HG03432 (cell line): Measurements from ENCODE around the gene GPR141.

ENCODE experiments used
- ATAC-seq: cut with Tn5 transposase; IDR thresholded peaks from one replicate; pipeline ENCODE4 v1.9.1; 2021; ENCODE audit warnings: mild to moderate bottlenecking, moderate library complexity; ENCODE audit not compliant: unreplicated experiment

GPR141 gene

DNA sequence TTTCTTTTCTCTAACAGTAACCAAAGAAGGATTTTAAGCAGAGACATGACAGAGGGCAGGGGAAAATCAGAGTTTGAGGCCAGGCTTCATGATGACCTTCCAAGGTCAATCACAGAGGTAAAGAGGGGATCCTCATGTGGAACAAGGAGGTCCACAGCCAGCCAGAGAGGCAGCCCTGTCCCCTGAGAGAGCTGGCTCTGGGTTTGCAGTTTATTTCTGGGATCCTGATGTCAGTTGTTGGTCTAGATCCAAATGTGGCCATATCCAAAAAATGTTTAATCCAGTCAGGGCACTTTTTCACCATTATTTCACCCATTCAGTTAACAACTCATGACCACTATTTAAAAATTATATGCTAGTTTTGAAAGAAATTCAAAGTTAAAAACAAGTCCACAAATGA, 45.6 kb downstream of the GPR141 start:
- no peak for ATAC-seq

GRCh38 chr7:37730501-37730900, 46.9 kb downstream of the GPR141 start:
- ATAC-seq: no peak

GRCh38 chr7:37732253-37732652, 48.7 kb downstream of the GPR141 start:
- peak; percentile 68 for ATAC-seq

DNA sequence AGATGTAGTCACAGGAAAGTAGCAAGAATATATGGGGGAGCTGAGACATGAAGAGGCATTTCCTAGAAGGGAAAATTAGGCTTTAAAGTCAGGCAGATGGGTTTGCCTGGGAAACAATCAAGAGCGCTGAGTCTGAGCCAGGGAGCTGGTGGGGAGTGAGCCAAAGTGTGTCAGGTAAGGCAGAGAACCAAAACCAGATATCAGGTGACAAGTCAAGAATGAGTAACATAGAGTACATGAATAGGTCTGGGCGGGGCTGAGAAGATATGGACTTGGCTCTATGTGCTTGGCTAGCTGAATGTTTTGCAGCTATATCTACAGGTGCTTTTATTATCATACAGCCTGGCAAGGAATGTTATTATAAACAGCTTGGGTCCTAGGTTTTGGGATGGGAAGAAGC, 49.3 kb downstream of the GPR141 start:
- no peak for ATAC-seq

- no peak for ATAC-seq
Measured at GRCh38 chr7:37735196-37735595, 51.6 kb downstream of the GPR141 start.

GRCh38 chr7:37738321-37738720, 54.8 kb downstream of the GPR141 start:
- ATAC-seq: no peak

- ATAC-seq: no peak
Measured at GRCh38 chr7:37740398-37740797, 56.8 kb downstream of the GPR141 start.

DNA sequence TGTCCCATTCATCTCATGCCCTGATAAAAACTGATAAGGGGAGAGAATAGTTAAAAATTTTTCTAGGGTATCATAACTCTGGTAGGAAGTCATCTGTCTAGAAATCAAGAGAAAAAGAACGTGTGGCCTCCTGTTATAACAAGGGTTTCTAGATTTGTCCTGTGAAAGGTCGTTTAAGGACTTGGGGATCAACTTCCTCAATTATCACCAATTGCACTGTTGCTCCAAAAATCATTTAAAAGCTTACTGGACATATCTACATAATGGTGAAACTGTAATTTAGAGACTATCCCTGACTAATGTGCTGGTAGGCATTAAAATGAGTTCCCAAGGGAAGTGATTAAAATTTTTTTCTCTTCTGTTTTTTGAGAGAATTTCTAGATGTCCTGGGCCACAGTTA, 58.2 kb downstream of the GPR141 start:
- ATAC-seq: no peak

DNA sequence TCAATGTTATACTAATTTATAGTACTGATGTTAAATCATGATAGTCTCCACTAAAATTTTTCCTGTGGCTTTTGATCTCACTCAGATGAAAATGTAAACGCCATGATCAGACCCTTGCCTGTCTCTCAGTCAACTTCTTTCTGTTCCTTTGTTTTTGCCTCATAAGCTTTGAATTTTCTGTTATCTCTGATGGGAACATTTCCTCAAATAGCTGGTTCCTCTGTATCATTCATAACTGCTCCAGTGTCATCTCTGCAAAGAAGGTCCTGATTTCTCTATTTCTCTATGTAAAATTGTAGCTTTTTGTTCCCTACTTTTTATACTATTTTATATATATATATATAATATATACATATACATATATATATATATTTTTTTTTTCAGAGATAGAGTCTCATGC, 67.5 kb downstream of the GPR141 start:
- ATAC-seq: no peak

DNA sequence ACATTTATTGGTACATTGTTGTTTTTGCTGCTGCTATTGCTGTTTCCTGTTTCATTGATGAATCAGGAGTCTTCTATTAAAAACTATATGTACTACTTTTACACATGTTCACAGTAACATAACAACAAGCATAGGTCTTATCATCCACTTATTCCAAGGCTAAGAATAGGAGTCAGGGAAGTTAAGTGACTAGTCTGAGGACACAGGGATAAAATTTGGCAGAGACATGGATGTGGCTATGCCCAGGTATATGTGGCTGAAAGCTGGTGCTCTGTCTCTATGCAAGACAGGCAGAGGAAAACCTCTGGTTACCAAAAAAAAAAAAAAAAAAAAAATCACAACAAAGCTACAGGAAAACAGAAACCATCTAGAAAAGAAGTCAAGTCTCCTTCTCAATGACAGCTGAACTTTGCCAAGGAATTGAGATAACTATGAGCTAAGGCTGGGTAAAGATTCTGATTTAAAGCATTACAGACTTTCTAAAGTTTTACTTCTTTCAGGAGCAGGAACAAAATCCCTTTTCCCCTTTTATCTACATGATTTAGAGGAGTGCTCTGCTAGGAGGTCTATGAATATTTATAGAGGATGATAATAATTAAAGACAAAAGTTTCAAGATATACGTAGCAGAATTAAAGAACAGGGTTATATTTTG, 70.0 kb downstream of the GPR141 start:
- no peak for ATAC-seq

DNA sequence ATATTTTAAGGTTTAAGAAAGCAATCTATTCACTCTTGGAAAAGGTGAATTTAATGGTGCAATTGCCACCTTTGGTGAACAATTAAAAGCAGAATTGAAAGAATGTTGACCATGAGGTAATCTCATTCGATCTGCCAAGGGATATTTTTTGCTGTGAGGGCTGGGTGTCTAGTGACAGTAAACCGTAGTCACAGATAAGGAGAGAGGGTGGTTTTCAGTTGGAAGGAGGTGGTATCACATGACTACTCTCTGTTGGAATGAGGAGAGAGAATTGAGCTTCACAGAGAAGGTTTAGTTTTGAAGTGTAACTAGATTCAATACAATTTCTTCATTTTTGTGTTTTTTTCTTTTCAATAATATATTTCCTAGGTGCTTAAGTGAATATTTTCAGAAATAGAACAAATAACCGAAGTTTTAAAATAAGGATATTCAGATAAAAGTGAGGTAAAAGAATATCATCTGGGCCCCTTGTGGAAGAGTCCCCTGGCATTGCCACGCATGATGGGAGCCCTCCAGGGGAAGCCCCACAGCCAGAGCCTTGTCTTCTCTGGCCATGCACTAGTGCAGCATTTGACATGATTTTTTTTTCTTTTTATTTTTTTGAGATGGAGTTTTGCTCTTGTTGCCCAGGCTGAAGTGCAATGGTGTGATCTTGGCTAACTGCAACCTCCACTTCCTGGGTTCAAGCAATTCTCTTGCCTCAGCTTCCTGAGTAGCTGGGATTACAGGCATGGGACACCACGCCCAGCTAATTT, 73.4 kb downstream of the GPR141 start:
- no peak for ATAC-seq

GRCh38 chr7:37757563-37757962, 74.0 kb downstream of the GPR141 start:
- no peak for ATAC-seq

DNA sequence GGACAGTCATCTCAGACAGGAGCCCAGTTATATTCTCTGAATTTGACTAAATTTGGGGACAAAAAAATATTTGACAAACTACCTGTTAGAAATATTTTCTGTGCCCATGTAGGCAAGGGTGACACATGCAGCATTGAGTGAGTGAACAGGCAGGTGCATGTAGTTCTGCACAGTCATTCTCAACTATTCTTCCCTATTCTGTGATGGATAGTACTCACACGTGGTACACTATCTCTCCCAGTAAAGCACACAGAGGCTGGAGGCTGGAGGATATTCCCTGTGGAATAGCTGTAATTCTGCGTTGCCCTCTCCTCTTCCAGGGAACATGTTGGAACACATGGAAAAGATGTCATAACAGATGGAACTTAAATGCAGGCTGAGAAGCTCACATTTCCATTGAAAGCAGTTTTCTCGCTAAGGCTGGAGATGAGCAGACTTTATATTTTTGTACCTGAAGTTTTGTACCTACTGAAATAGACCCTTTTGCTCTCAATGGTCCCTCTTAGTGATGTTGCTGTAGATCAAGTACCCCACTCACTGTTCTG, 75.0 kb downstream of the GPR141 start:
- no peak for ATAC-seq

- no peak for ATAC-seq
Measured at GRCh38 chr7:37759526-37759925, 76.0 kb downstream of the GPR141 start.

DNA sequence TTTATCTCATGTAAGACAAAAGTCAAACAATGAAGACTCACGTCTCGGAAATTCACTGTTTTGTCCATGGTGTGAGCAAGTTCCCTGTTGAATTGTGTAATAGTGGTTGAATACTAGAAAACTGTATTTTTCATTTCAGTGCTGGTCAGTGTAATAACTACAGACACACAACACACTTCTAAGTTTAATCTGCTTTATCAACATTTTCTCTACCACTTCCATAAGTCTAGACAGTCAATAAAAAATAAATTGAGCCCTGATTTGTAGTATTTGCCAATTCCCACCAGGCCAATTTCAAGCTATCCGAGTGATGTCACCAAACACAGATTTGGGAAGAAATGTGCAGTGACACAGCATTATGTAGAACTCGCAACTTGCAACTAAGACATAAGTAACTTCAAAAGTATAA, 81.9 kb downstream of the GPR141 start:
- no peak for ATAC-seq

DNA sequence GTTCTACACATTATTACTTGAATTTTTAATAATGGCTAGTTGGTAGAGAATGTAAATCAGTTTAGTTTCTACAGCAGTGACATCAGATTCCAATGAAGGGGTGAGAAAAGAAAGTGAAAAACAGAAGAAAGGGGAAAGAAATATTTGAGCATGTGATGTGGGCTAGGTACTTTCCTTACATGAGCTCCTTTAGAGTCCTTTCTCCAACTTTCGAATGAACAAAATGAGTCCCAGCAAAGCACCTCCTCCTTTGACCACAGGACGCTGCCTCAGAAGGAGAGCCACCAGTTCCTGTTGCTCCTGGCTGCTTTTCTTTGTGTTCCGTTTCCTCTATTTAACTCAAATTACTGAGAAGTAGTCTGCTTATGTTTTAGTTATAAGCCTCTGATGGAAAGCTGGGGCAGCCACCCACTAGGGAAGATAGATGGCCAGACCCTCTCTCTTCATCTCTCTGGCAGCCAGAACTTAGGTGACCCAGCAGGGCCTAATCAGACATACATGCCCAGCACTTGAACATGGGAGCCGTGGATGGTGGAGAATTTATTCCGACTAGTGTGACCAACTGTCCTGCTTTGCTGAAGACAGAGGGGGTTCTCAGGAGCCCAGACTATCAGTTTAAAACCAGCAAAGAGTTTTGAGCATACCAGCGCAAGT, 82.4 kb downstream of the GPR141 start:
- ATAC-seq: peak; percentile 86

GRCh38 chr7:37768611-37769010, 85.0 kb downstream of the GPR141 start:
- no peak for ATAC-seq

DNA sequence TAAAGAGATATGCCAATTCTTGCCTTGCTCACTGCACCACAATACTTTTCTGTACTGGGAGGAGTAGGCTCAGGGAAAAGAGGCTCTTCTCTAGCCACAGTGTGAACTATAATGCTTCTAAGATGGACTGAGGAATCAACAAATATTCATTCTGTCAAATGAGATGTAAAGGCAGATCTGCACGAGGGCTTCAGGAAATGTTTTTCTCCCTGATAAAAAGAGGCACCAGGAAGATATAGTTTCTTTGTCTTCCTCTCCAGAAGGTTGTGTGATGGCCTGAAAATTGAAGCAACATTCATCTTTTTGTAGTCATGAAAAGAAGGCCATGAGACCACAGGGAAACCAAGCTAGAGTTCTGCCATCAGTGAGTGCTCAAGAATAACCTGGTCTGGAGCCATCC, 85.7 kb downstream of the GPR141 start:
- ATAC-seq: no peak

DNA sequence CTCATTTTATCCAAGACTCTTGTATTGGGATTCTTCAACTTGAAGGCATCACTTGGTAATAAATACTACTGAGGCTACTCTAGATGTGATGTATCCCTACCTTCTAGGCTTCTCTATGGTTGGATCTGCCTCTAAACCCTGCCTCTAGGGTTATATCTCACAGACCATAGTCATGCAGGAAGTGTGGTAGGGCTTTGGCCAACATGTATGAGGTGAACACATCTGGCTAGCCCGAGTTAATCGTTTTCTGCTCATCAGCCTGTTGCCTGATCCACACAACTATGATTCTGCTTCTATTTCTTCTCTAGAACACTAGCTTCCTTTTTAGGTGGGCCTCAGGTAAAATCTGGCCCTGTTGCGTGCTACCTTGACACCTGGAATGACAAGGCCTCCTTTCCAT, 86.2 kb downstream of the GPR141 start:
- no peak for ATAC-seq

GRCh38 chr7:37770838-37771237, 87.3 kb downstream of the GPR141 start:
- ATAC-seq: no peak

DNA sequence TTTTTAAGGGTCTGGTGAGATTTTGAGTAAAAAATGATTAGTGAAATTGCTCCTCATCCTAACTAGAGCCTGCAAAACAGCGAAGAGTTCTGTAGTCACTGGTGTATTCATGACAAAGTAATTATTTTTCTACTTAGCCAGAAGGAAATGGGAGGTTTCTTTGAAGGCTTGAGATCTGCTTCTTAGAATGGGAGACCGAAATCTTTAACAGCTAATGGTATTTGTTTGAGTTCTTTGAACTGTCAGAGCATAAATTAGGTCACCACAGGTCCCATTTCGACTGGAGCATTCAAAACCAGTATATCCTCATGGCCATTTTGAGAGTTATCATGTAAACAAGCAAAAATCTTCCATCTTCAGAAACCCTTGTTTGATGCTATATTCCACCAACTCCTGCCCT, 87.8 kb downstream of the GPR141 start:
- ATAC-seq: no peak

GRCh38 chr7:37771801-37772200, 88.2 kb downstream of the GPR141 start:
- no peak for ATAC-seq
